HL-60/S4 (cell line): ENCODE results near the gene PIGU.

Experiments used
- in situ Hi-C: fragments of 300-500 bp; cut with MboI; formaldehyde crosslinking; loops from 2 replicates; pipeline ENCODE4 v1.14.3; 2022; ENCODE audit warnings: low sequenced_read_pairs

The PIGU gene

GRCh38 chr20:34709044-34709830 is 32.3 kb upstream of the PIGU start:
- in situ Hi-C loops, result loop anchor here (25.0 kb wide), 1 partner anchor 397 kb away; the partner anchor contains the start of gene AHCY

- in situ Hi-C loops, result loop anchor here (25.0 kb wide), 1 partner anchor 396 kb away; the partner anchor contains the start of gene AHCY
These were observed 31.7 kb upstream of the PIGU start for GRCh38 chr20:34708621-34709043.

- in situ Hi-C loops, result loop anchor here (25.0 kb wide), 1 partner anchor 395 kb away; the partner anchor contains the start of gene AHCY
These were observed 30.3 kb upstream of the PIGU start for GRCh38 chr20:34706912-34707784.

- in situ Hi-C loops, result loop anchor here (25.0 kb wide), 1 partner anchor 394 kb away; the partner anchor contains the start of gene AHCY
These were observed 29.5 kb upstream of the PIGU start for GRCh38 chr20:34706302-34706875.

GRCh38 chr20:34705397-34706301 is 28.8 kb upstream of the PIGU start:
- in situ Hi-C loops, result loop anchor here (25.0 kb wide), 1 partner anchor 393 kb away; the partner anchor contains the start of gene AHCY

GRCh38 chr20:34705008-34705396 is 28.1 kb upstream of the PIGU start:
- in situ Hi-C loops, result loop anchor here (25.0 kb wide), 1 partner anchor 393 kb away; the partner anchor contains the start of gene AHCY

- in situ Hi-C loops, result loop anchor here (25.0 kb wide), 1 partner anchor 392 kb away; the partner anchor contains the start of gene AHCY
These were observed 27.5 kb upstream of the PIGU start, which contains the start of gene TP53INP2 for GRCh38 chr20:34704177-34705007. Gene TP53INP2 (plus strand): TSS chr20:34704344. CDS start chr20:34708740, 4,396 bp downstream.

GRCh38 chr20:34703424-34704176 is 26.7 kb upstream of the PIGU start:
- in situ Hi-C loops, result loop anchor here (25.0 kb wide), 1 partner anchor 391 kb away; the partner anchor contains the start of gene AHCY

- in situ Hi-C loops, result loop anchor here (25.0 kb wide), 1 partner anchor 391 kb away; the partner anchor contains the start of gene AHCY
These were observed 26.1 kb upstream of the PIGU start for GRCh38 chr20:34703061-34703423.

GRCh38 chr20:34701405-34702085 is 24.7 kb upstream of the PIGU start:
- in situ Hi-C loops, result loop anchor here (25.0 kb wide), 1 partner anchor 389 kb away; the partner anchor contains the start of gene AHCY

- in situ Hi-C loops, result no loop called here
These were observed 16.5 kb upstream of the PIGU start for GRCh38 chr20:34693414-34693813.

- in situ Hi-C loops, result no loop called here
These were observed 14.9 kb upstream of the PIGU start for GRCh38 chr20:34691838-34692237.

- in situ Hi-C loops, result no loop called here
These were observed 12.6 kb upstream of the PIGU start for GRCh38 chr20:34689486-34689885.

GRCh38 chr20:34683667-34684066 is 6.8 kb upstream of the PIGU start:
- in situ Hi-C loops, result no loop called here

GRCh38 chr20:34680586-34681175 is 3.8 kb upstream of the PIGU start:
- in situ Hi-C loops, result no loop called here

GRCh38 chr20:34675993-34676641 is 775 bp downstream of the PIGU start:
- in situ Hi-C loops, result no loop called here

- in situ Hi-C loops, result no loop called here
These were observed 1.3 kb downstream of the PIGU start for GRCh38 chr20:34675561-34675960.
